CD14-positive monocyte (primary cell): ENCODE measurements around the gene RAB11FIP3. TPM values are rescaled to one million over a fixed set of nuclear protein-coding genes. Genes with fewer than 3 reads are reported as not detected.

Experiments used
- DNase-seq, 3 donors: peaks; one replicate each; pipeline ENCODE4 v3.0.0-alpha.2; 2011 to 2022
- H2AFZ ChIP-seq: 2 replicates; pipeline ENCODE4 v1.6.0; 2012; ENCODE audit warnings: mild to moderate bottlenecking, low read depth, low read length, inconsistent platforms; ENCODE audit not compliant: insufficient read depth, poor library complexity, severe bottlenecking
- H3K27ac ChIP-seq, 2 donors: 1 replicate in 1 of 2; 2 replicates in 1 of 2; pipeline ENCODE4 v1.5.1; 2012 to 2013; ENCODE audit warnings: low read length in 2 of 2, control low read depth in 1 of 2, inconsistent platforms in 1 of 2, low read depth in 1 of 2, mild to moderate bottlenecking in 1 of 2
- H3K27me3 ChIP-seq, 2 donors: one replicate each; pipeline versions ENCODE4 v1.6.0 to v1.6.1; 2011 to 2013; ENCODE audit warnings: low read length in 2 of 2; ENCODE audit not compliant: control insufficient read depth in 2 of 2, insufficient read depth in 2 of 2
- H3K36me3 ChIP-seq, 2 donors: replicated peaks in 1 of 2; 1 replicate in 1 of 2; 2 replicates in 1 of 2; pipeline versions ENCODE4 v1.5.1 to v1.6.1; 2012 to 2013; ENCODE audit warnings: low read length in 2 of 2, control low read depth in 1 of 2, inconsistent platforms in 1 of 2, mild to moderate bottlenecking in 1 of 2; ENCODE audit not compliant: insufficient read depth in 2 of 2, control insufficient read depth in 1 of 2
- H3K4me1 ChIP-seq, 2 donors: 1 replicate in 1 of 2; 2 replicates in 1 of 2; pipeline versions ENCODE4 v1.5.1 to v1.6.1; 2012 to 2013; ENCODE audit warnings: low read length in 2 of 2, control low read depth in 1 of 2, inconsistent platforms in 1 of 2, mild to moderate bottlenecking in 1 of 2, moderate library complexity in 1 of 2; ENCODE audit not compliant: insufficient read depth in 2 of 2, control insufficient read depth in 1 of 2
- H3K4me2 ChIP-seq: replicated peaks from 2 replicates; pipeline ENCODE3; 2012; ENCODE audit warnings: low read length, moderate library complexity, mild to moderate bottlenecking; ENCODE audit not compliant: poor library complexity, severe bottlenecking; ENCODE audit errors: extremely low read depth
- H3K4me3 ChIP-seq, 3 experiments: fragments of 200-600 bp in 1 of 3; sonication (generic) in 1 of 3; replicated peaks in 1 of 3; 1 replicate in 2 of 3; 2 replicates in 1 of 3; pipeline ENCODE4 v1.5.1; 2011 to 2013; ENCODE audit warnings: low read length in 3 of 3, mild to moderate bottlenecking in 3 of 3, control low read depth in 2 of 3, low read depth in 2 of 3, inconsistent platforms in 1 of 3, moderate library complexity in 1 of 3
- H3K79me2 ChIP-seq: 2 replicates; pipeline ENCODE4 v1.6.0; 2012; ENCODE audit warnings: mild to moderate bottlenecking, control low read depth, inconsistent platforms, low read length, moderate library complexity; ENCODE audit not compliant: insufficient read depth
- H3K9ac ChIP-seq: 2 replicates; pipeline ENCODE4 v1.6.0; 2017; ENCODE audit warnings: low read length, mild to moderate bottlenecking; ENCODE audit not compliant: insufficient read depth, poor library complexity, severe bottlenecking
- H3K9me3 ChIP-seq, 2 donors: replicated peaks in 1 of 2; 1 replicate in 1 of 2; 2 replicates in 1 of 2; pipeline versions ENCODE4 v1.5.1 to v1.6.1; 2012 to 2013; ENCODE audit warnings: low read length in 2 of 2, control low read depth in 1 of 2; ENCODE audit not compliant: control insufficient read depth in 1 of 2, insufficient read depth in 1 of 2
- H4K20me1 ChIP-seq: 2 replicates; pipeline ENCODE4 v1.6.0; 2012; ENCODE audit warnings: mild to moderate bottlenecking, low read length, control low read depth, moderate library complexity; ENCODE audit not compliant: insufficient read depth
- H3K27ac Mint-ChIP-seq, 7 donors: one replicate each; pipeline ENCODE4 v1.8.0; 2020; ENCODE audit warnings: mild to moderate bottlenecking in 7 of 7, mixed read lengths in 7 of 7, moderate library complexity in 6 of 7, inconsistent platforms in 2 of 7
- H3K27me3 Mint-ChIP-seq, 3 donors: one replicate each; pipeline ENCODE4 v1.8.0; 2021 to 2022; ENCODE audit warnings: low read depth in 3 of 3, mild to moderate bottlenecking in 3 of 3, mixed read lengths in 3 of 3, moderate library complexity in 3 of 3, inconsistent platforms in 1 of 3
- H3K36me3 Mint-ChIP-seq, 2 donors: one replicate each; pipeline ENCODE4 v1.8.0; 2020; ENCODE audit warnings: mixed read lengths in 2 of 2, inconsistent platforms in 1 of 2, mild to moderate bottlenecking in 1 of 2
- H3K4me1 Mint-ChIP-seq: one replicate; pipeline ENCODE4 v1.8.0; 2020; ENCODE audit warnings: mild to moderate bottlenecking, mixed read lengths
- H3K4me3 Mint-ChIP-seq, 2 donors: one replicate each; pipeline ENCODE4 v1.8.0; 2020; ENCODE audit warnings: mild to moderate bottlenecking in 2 of 2, mixed read lengths in 2 of 2, moderate library complexity in 1 of 2
- H3K9me3 Mint-ChIP-seq, 7 donors: one replicate each; pipeline ENCODE4 v1.8.0; 2020 to 2022; ENCODE audit warnings: mixed read lengths in 7 of 7, mild to moderate bottlenecking in 6 of 7, moderate library complexity in 6 of 7, inconsistent platforms in 2 of 7
- CTCF ChIP-seq: fragments of 200-600 bp; IDR thresholded peaks from one replicate; pipeline ENCODE4 v1.8.0; 2022; ENCODE audit warnings: antibody characterized with exemption, mild to moderate bottlenecking
- WGBS: methylation state at CpG from one replicate; pipeline ENCODE4 v1.1.5; 2013; ENCODE audit warnings: missing lambda C conversion rate; ENCODE audit not compliant: insufficient coverage; 5-methylcytosine and 5-hydroxymethylcytosine counted together
- intact Hi-C, 2 donors: fragments of 100-400 bp; cut with micrococcal nuclease; formaldehyde crosslinking; loops; one replicate each; pipeline versions ENCODE4 v1.15.0 to v1.15.1; 2023
- polyA plus RNA-seq, 3 donors: library from polyadenylated mRNA; depleted of rRNA in 1 of 3; unstranded in 2 of 3; stranded (reverse) in 1 of 3; fragments of 300-500 nt in 2 of 3; fragments of >200 nt in 1 of 3; fragmentation: Illumina TruSeq in 2 of 3; gene quantifications; 1 replicate in 2 of 3; 2 replicates in 1 of 3; pipeline ENCODE4 v1.2.3, GENCODE V29; 2012 to 2021

RAB11FIP3 gene
- polyA plus RNA-seq, 3 donors, result 0.37 to 7.5 (median 0.49) TPM

- Histone ChIP-seq H3K9me3 (no peaks in the 10 kb centered on the region), H3K4me1 (peaks cover 24 to 31% of the 10 kb centered on the region in 2 donors), H3K27me3 (peaks cover 0 to 24% of the 10 kb centered on the region in 2 donors), H2AFZ (peak overlapping the region; percentile 94), H3K4me2 (peak overlapping the region; percentile 90), H4K20me1 (peaks cover 12% of the 10 kb centered on the region), H3K36me3 (no peaks in the 10 kb centered on the region), H3K27ac (no peak overlapping the region), H3K79me2 (peaks cover 4% of the 10 kb centered on the region), H3K4me3 (peak overlapping the region in 2 of 3 experiments; percentile 69 to 78), H3K9ac (peak overlapping the region; percentile 56)
- Mint-ChIP-seq H3K27ac (peak overlapping the region in 1 of 7 donors; percentile 91), H3K27me3 (peaks cover 31 to 41% (median 40%) of the 10 kb centered on the region in 3 donors), H3K36me3 (peaks cover 7% of the 10 kb centered on the region in 2 donors), H3K4me3 (peak overlapping the region; percentile 85 to 95), H3K9me3 (peaks cover 0 to 9% (median 0%) of the 10 kb centered on the region in 7 donors), H3K4me1 (peaks cover 26% of the 10 kb centered on the region)
- no peak for DNase-seq
- intact Hi-C loops, result no loop called here
- no peak for TF ChIP-seq CTCF
- WGBS, result 0% methylated on average over 63 of the region's 63 CpGs
Measured at GRCh38 chr16:425740-426114, 278 bp downstream of the RAB11FIP3 start.

DNA sequence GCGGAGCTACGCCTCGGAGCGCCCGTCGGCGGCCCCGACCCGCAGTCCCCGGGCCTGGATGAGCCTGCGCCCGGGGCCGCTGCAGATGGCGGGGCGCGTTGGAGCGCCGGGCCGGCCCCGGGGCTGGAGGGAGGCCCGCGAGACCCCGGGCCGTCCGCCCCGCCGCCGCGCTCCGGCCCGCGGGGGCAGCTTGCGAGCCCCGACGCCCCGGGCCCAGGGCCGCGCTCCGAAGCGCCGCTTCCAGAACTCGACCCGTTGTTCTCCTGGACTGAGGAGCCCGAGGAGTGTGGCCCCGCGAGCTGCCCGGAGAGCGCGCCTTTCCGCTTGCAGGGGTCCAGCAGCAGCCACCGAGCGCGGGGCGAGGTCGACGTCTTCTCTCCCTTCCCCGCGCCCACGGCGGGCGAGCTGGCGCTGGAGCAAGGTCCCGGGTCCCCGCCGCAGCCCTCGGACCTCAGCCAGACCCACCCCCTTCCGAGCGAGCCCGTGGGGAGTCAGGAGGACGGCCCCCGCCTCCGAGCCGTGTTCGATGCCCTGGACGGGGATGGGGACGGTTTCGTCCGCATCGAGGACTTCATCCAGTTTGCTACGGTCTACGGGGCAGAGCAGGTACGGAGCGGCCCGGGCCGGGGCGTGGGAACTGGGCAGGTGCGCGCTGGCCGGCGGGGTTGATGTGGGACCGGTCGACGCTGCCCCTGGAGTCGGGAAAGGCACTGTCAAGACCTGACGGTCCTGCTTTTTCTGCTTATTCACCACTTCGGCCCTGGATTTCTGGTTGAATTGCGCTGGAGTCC is 861 bp downstream of the RAB11FIP3 start:
- Mint-ChIP-seq H3K27ac (peak overlapping the region in 1 of 7 donors; percentile 8), H3K4me1 (peaks cover 26% of the 10 kb centered on the region), H3K4me3 (peak overlapping the region; percentile 76 to 87), H3K27me3 (peaks cover 29 to 41% (median 40%) of the 10 kb centered on the region in 3 donors), H3K9me3 (peaks cover 0 to 9% (median 0%) of the 10 kb centered on the region in 7 donors), H3K36me3 (peaks cover 7% of the 10 kb centered on the region in 2 donors)
- Histone ChIP-seq H3K27me3 (peaks cover 0 to 24% of the 10 kb centered on the region in 2 donors), H3K27ac (no peak overlapping the region), H2AFZ (peak overlapping the region; percentile 79), H3K4me1 (peaks cover 24 to 31% of the 10 kb centered on the region in 2 donors), H3K4me3 (peak overlapping the region; percentile 2 to 77 (median 17)), H3K79me2 (peaks cover 4% of the 10 kb centered on the region), H3K9ac (peak overlapping the region; percentile 56), H3K4me2 (peak overlapping the region; percentile 90), H3K9me3 (no peaks in the 10 kb centered on the region), H3K36me3 (no peaks in the 10 kb centered on the region), H4K20me1 (peaks cover 12% of the 10 kb centered on the region)
- under 1% methylated on average over 97 of the region's 97 CpGs for WGBS
- intact Hi-C loops, result no loop called here
- DNase-seq, result no peak
- no peak for TF ChIP-seq CTCF
